ENCODE data around the gene KCNS3.

DNA sequence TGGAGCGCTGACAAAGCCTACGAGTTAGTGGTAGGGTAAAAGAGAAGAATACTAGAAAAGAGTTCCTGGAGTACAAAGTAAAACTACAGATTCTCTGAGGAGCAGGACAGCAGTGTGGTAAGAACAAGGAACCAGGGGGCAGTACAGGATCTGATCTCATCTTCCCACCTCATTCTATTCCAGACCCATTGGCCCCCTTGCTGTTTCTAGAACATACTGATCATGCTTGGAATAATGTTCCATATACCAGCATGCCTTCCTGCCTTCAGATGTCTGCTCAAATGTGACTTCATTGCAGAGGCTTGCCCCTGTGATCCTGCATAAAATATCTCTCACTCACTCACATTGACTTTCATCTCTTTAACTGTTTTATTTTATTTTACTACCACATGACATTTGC is 43.0 kb upstream of the KCNS3 start:
- TF ChIP-seq JUND (IDR thresholded peaks at IDR 0.05; ENCODE audit: borderline replicate concordance, low read depth, low read length), result no peak
- TF ChIP-seq JUND (tag; IDR thresholded peaks at IDR 0.05; ENCODE audit: borderline replicate concordance, low read depth, low read length), result no peak
- TF ChIP-seq MAFG (tag; conservative IDR thresholded peaks at IDR 0.05), result no peak
- TF ChIP-seq CEBPB (tag; IDR thresholded peaks at IDR 0.05), result no peak
- TF ChIP-seq CBX5 (IDR thresholded peaks at IDR 0.05; ENCODE audit: borderline replicate concordance, low read depth), result no peak
- no peak for TF ChIP-seq EP300 (IDR thresholded peaks at IDR 0.05; ENCODE audit: low read length)
- no peak for TF ChIP-seq TBP (optimal IDR thresholded peaks at IDR 0.05; ENCODE audit: low read depth, low read length)
- no peak for TF ChIP-seq ZNF23 (CRISPR knock-in tag; IDR thresholded peaks at IDR 0.05)
- no peak for TF ChIP-seq CREB1 (IDR thresholded peaks at IDR 0.05)
- no peak for TF ChIP-seq CREB1 (CRISPR knock-in tag; IDR thresholded peaks at IDR 0.05)
- TF ChIP-seq, protein P1, sequence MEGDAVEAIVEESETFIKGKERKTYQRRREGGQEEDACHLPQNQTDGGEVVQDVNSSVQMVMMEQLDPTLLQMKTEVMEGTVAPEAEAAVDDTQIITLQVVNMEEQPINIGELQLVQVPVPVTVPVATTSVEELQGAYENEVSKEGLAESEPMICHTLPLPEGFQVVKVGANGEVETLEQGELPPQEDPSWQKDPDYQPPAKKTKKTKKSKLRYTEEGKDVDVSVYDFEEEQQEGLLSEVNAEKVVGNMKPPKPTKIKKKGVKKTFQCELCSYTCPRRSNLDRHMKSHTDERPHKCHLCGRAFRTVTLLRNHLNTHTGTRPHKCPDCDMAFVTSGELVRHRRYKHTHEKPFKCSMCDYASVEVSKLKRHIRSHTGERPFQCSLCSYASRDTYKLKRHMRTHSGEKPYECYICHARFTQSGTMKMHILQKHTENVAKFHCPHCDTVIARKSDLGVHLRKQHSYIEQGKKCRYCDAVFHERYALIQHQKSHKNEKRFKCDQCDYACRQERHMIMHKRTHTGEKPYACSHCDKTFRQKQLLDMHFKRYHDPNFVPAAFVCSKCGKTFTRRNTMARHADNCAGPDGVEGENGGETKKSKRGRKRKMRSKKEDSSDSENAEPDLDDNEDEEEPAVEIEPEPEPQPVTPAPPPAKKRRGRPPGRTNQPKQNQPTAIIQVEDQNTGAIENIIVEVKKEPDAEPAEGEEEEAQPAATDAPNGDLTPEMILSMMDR (IDR thresholded peaks at IDR 0.05 in 2 of 3, conservative IDR thresholded peaks at IDR 0.05 in 1 of 3; ENCODE audit: insufficient read depth in 2 of 3, low read depth in 1 of 3, low read length in 3 of 3), result no peak
- TF ChIP-seq, protein P2, sequence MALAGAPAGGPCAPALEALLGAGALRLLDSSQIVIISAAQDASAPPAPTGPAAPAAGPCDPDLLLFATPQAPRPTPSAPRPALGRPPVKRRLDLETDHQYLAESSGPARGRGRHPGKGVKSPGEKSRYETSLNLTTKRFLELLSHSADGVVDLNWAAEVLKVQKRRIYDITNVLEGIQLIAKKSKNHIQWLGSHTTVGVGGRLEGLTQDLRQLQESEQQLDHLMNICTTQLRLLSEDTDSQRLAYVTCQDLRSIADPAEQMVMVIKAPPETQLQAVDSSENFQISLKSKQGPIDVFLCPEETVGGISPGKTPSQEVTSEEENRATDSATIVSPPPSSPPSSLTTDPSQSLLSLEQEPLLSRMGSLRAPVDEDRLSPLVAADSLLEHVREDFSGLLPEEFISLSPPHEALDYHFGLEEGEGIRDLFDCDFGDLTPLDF (CRISPR knock-in tag; IDR thresholded peaks at IDR 0.05), result no peak
- TF ChIP-seq SIN3A (IDR thresholded peaks at IDR 0.05; ENCODE audit: borderline replicate concordance in 2 of 2, control insufficient read depth in 1 of 2, low read depth in 2 of 2, low read length in 2 of 2), result no peak
- TF ChIP-seq, protein P3, sequence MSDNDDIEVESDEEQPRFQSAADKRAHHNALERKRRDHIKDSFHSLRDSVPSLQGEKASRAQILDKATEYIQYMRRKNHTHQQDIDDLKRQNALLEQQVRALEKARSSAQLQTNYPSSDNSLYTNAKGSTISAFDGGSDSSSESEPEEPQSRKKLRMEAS (CRISPR knock-in tag; IDR thresholded peaks at IDR 0.05), result no peak
- TF ChIP-seq RHOXF2B (CRISPR knock-in tag; conservative IDR thresholded peaks at IDR 0.05), result no peak
